ENCODE measurements around the gene SLC25A47.

Gene SLC25A47

DNA sequence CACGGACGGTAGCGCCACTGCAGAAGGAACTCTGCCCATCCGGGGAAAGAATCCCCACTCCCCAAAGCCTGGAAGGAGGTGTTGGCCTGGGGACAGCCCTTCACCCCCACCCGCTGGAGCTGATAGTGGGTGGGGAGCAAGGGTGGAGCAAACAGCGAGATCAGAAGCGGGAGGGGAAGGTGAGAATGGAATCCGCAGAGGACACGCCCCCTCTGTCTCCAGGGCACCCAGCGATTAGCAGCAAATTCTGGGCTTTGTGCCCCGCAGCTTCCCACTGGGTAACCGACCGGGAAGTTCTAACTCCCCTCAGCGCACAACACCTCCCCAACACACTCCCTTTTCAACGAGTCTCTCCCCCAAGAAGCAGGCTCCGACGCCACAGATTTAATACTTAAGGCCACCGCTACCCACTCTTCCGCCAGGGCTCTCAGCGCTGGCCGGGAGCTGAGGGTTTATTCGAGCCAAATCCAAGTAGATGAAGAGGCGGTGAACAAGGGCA, 18.3 kb upstream of the SLC25A47 start:
- H3K9me3 ChIP-seq (ENCODE audit: insufficient read depth, low read length, severe bottlenecking), result no peaks in the 10 kb centered on the region
- DNase-seq (no peak), ATAC-seq (ENCODE audit: insufficient read depth, low read depth) (no peak)
- H3K4me1 ChIP-seq (ENCODE audit: insufficient read depth, low read length), result peaks cover 39% of the 10 kb centered on the region
- no peaks in the 10 kb centered on the region for H3K27me3 ChIP-seq (ENCODE audit: insufficient read depth, low read length, poor library complexity)
- peak overlapping the region; percentile 92 for H3K4me2 ChIP-seq (ENCODE audit: insufficient read depth, low read length)
- H4K20me1 ChIP-seq (ENCODE audit: insufficient read depth, low read length), result peaks cover 39% of the 10 kb centered on the region
- peak overlapping the region; percentile 75 to 95; a peak in 3 of 4 replicates for H3K4me3 ChIP-seq (ENCODE audit: low read depth in 1 of 2, low read length in 2 of 2)
- H2AFZ ChIP-seq (ENCODE audit: low read depth, low read length), result no peak overlapping the region
- peak overlapping the region; percentile 64 for H3K27ac ChIP-seq (ENCODE audit: low read length)
- H3K36me3 ChIP-seq (ENCODE audit: insufficient read depth, low read length), result peaks cover 23% of the 10 kb centered on the region
- peaks cover 64% of the 10 kb centered on the region for H3K79me2 ChIP-seq (ENCODE audit: insufficient read depth, low read length)
- H3K9ac ChIP-seq (ENCODE audit: low read depth, low read length), result peak overlapping the region; percentile 97
- TF ChIP-seq EZH2 (IDR thresholded peaks at IDR 0.05; ENCODE audit: borderline replicate concordance, low read depth, low read length, severe bottlenecking) (no peak), CTCF (IDR thresholded peaks at IDR 0.05; ENCODE audit: borderline replicate concordance, extremely low read depth, low read length, poor library complexity, severe bottlenecking) (no peak)

DNA sequence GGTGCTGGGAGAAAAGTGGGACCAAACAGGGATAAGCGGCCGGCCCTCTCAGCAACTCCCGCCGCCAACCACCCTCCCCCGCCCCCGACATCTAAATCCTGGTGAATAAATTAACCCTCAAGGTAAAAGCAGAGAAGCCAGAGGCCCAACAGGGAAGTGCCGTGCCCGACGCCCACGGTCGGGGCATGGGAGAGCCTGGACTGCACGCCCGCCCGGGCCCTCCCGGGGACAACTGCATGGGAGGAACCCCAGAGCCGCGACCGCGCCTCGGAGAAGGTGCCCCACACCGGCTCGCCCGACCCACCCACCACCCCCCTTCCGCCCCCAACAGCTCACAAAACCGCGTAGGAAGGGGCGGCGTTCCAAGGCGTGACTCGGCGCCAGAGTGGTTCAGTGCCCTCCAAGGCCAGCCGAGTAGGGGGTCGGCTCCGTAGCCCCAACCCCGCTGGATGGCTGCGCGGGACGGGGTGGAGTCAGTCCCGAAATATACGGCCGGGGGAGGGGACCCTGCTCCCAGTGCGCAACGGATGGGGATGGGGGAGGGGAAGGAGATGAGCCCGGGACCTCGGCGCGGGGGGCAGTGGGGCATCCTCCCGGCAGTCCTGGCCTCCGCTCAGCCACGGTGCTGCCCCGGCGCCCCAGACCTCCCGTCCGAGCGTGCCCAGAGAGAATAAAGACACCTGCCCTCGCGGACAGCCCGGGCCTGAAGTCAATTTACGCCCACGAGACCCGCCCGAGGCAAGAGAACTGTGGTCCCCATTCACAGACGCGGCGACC, 17.6 kb upstream of the SLC25A47 start:
- Histone ChIP-seq H3K27ac (ENCODE audit: low read length) (peak overlapping the region; percentile 75), H4K20me1 (ENCODE audit: insufficient read depth, low read length) (peaks cover 35% of the 10 kb centered on the region)
- peak; percentile 84 for DNase-seq

DNA sequence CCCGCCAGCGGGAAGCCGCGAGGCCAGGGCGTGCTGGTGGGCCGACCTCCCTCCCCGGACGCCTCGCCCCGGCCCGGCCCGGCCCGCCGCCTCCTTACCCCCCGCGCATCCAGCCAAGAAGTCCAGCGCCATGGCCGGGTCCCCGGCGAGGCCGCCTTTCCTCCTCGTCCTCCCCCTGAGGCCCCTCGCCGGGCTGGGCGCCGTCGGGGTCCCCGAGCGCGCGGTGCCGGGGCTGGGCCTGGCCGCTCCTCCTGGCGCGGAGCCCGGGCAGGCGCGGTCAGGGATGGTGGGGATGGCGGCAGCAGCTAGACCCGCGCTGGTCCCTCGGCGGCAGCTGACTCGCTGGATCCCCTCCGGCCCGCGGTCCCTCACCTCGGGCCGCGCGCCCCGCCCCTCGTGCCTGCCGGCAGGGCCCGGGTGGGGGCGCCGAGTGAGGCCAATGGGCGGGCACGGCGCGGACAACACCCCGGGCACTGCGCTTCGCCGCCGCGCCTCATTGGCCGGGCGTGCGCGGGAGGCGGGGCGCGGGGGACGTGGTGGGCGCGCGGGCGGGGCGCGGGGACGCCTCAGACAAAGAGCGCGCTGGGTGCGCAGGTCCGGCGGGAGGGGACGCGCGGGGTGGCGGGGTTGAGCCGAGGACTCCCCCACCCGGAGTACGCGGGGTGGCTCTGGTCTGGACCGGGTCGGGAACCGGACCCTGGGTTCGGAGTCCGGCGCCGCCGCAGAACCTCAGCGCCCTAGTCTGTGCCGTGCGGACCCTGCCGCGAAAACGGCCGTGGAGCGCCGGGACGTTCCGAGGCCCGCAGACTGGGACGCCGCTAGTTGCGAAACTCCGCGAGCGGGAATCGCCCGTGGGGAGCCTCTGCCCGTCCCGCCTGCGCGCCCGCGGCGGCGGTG, 16.8 kb upstream of the SLC25A47 start, which contains the start of gene SLC25A29:
Gene SLC25A29, minus strand, starts transcription at position 344 of the 897 bp plus-strand sequence. Its CDS starts 212 bp downstream, at position 132.
- no peaks in the 10 kb centered on the region for H3K9me3 ChIP-seq (ENCODE audit: insufficient read depth, low read length, severe bottlenecking)
- no peaks in the 10 kb centered on the region for H3K27me3 ChIP-seq (ENCODE audit: insufficient read depth, low read length, poor library complexity)
- peak within 1 kb of the TSS; percentile 97 for H3K9ac ChIP-seq (ENCODE audit: low read depth, low read length)
- H3K4me1 ChIP-seq (ENCODE audit: insufficient read depth, low read length), result peaks cover 39% of the 10 kb centered on the region
- peaks cover 23% of the 10 kb centered on the region for H3K36me3 ChIP-seq (ENCODE audit: insufficient read depth, low read length)
- peak within 1 kb of the TSS; percentile 77 for H3K27ac ChIP-seq (ENCODE audit: low read length)
- peak; percentile 86 for DNase-seq
- H3K4me3 ChIP-seq (ENCODE audit: low read depth in 1 of 2, low read length in 2 of 2), result peak within 1 kb of the TSS; percentile 75 to 95
- H3K4me2 ChIP-seq (ENCODE audit: insufficient read depth, low read length), result peak within 1 kb of the TSS; percentile 92
- TF ChIP-seq CTCF (IDR thresholded peaks at IDR 0.05; ENCODE audit: borderline replicate concordance, extremely low read depth, low read length, poor library complexity, severe bottlenecking), result no peak
- no peak for TF ChIP-seq EZH2 (IDR thresholded peaks at IDR 0.05; ENCODE audit: borderline replicate concordance, low read depth, low read length, severe bottlenecking)
- peaks cover 34% of the 10 kb centered on the region for H4K20me1 ChIP-seq (ENCODE audit: insufficient read depth, low read length)
- H2AFZ ChIP-seq (ENCODE audit: low read depth, low read length), result peak within 1 kb of the TSS; percentile 92
- ATAC-seq (ENCODE audit: insufficient read depth, low read depth), result peak; percentile 79
- H3K79me2 ChIP-seq (ENCODE audit: insufficient read depth, low read length), result peaks cover 54% of the 10 kb centered on the region

More for the DNA sequence above, 17.6 kb upstream of the SLC25A47 start:
- Histone ChIP-seq H3K36me3 (ENCODE audit: insufficient read depth, low read length) (peaks cover 23% of the 10 kb centered on the region), H3K4me1 (ENCODE audit: insufficient read depth, low read length) (peaks cover 39% of the 10 kb centered on the region), H3K9me3 (ENCODE audit: insufficient read depth, low read length, severe bottlenecking) (no peaks in the 10 kb centered on the region), H3K4me3 (ENCODE audit: low read depth in 1 of 2, low read length in 2 of 2) (peak overlapping the region; percentile 75 to 95), H3K79me2 (ENCODE audit: insufficient read depth, low read length) (peaks cover 59% of the 10 kb centered on the region), H3K9ac (ENCODE audit: low read depth, low read length) (peak overlapping the region; percentile 97), H2AFZ (ENCODE audit: low read depth, low read length) (peak overlapping the region; percentile 92), H3K27me3 (ENCODE audit: insufficient read depth, low read length, poor library complexity) (no peaks in the 10 kb centered on the region), H3K4me2 (ENCODE audit: insufficient read depth, low read length) (peak overlapping the region; percentile 92)
- no peak for TF ChIP-seq EZH2 (IDR thresholded peaks at IDR 0.05; ENCODE audit: borderline replicate concordance, low read depth, low read length, severe bottlenecking)
- no peak for TF ChIP-seq CTCF (IDR thresholded peaks at IDR 0.05; ENCODE audit: borderline replicate concordance, extremely low read depth, low read length, poor library complexity, severe bottlenecking)
- ATAC-seq (ENCODE audit: insufficient read depth, low read depth), result peak; percentile 72
